Small intestine (tissue), 7 donors: ENCODE measurements around the gene SEC24B. TPM values are rescaled to one million over a fixed set of nuclear protein-coding genes. Genes with fewer than 3 reads are reported as not detected.
"Not testable (repeated sequence)": the region's sequence is repeated elsewhere in the genome, so short reads cannot be mapped to it uniquely, and the experiment has no call there.

Experiments used
- DNase-seq, 2 donors: peaks; one replicate each; pipeline versions ENCODE4 v3.0.0 to v3.0.0-alpha.2; 2013
- FAIRE-seq: peaks from 2 replicates; lab custom pipeline; 2012; peaks lifted over from hg19 to GRCh38; lab: Jason Lieb, UNC
- H3K27ac ChIP-seq, 3 donors: one replicate each; pipeline ENCODE4 v1.5.1; 2013; ENCODE audit warnings: low read length in 2 of 3, mild to moderate bottlenecking in 2 of 3, control low read depth in 1 of 3, inconsistent platforms in 1 of 3, low read depth in 1 of 3, moderate library complexity in 1 of 3
- H3K27me3 ChIP-seq, 3 donors: one replicate each; pipeline ENCODE4 v1.6.1; 2013; ENCODE audit warnings: low read length in 3 of 3, inconsistent platforms in 1 of 3; ENCODE audit not compliant: control insufficient read depth in 3 of 3, insufficient read depth in 3 of 3
- H3K36me3 ChIP-seq, 3 donors: one replicate each; pipeline ENCODE4 v1.6.1; 2013; ENCODE audit warnings: low read length in 3 of 3, inconsistent platforms in 1 of 3, low read depth in 1 of 3, mild to moderate bottlenecking in 1 of 3, moderate library complexity in 1 of 3; ENCODE audit not compliant: control insufficient read depth in 3 of 3, insufficient read depth in 2 of 3
- H3K4me1 ChIP-seq, 3 donors: one replicate each; pipeline ENCODE4 v1.6.1; 2013; ENCODE audit warnings: low read length in 2 of 3, inconsistent platforms in 1 of 3, low read depth in 1 of 3, mild to moderate bottlenecking in 1 of 3, moderate library complexity in 1 of 3; ENCODE audit not compliant: control insufficient read depth in 3 of 3, insufficient read depth in 2 of 3
- H3K4me3 ChIP-seq, 3 donors: one replicate each; pipeline ENCODE4 v1.5.1; 2013; ENCODE audit warnings: low read length in 3 of 3, control low read depth in 1 of 3, inconsistent platforms in 1 of 3, low read depth in 1 of 3, mild to moderate bottlenecking in 1 of 3, moderate library complexity in 1 of 3
- H3K9me3 ChIP-seq, 2 donors: one replicate each; pipeline ENCODE4 v1.6.1; 2013; ENCODE audit warnings: low read depth in 1 of 2, low read length in 1 of 2; ENCODE audit not compliant: control insufficient read depth in 2 of 2, insufficient read depth in 1 of 2
- WGBS, 3 donors: extraction: QIAGEN DNeasy Blood & Tissue Kit; methylation state at CpG; one replicate each; pipeline ENCODE4 v1.1.7; 2013; 5-methylcytosine and 5-hydroxymethylcytosine counted together
- polyA plus RNA-seq, 4 donors: library from polyadenylated mRNA; stranded (reverse) in 3 of 4; unstranded in 1 of 4; fragments of 200-250 nt in 3 of 4; fragments of 120-200 nt in 1 of 4; gene quantifications; one replicate each; pipeline versions ENCODE4 v1.2.1 to v1.2.3, GENCODE V29; 2013
- donor health status: healthy with polysubstance abuse.
- donor health status: control.
- donor health status: control.
- donor health status: Bipolar disorder and iron deficiency.
- donor health status: healthy.

The SEC24B gene
- polyA plus RNA-seq, 4 donors: 9.5 to 28.7 (median 10.6) TPM

GRCh38 chr4:109496875-109497274 is 63.3 kb downstream of the SEC24B start:
- 94 to 100% (median 95%) methylated on average over 2 of the region's 2 CpGs for WGBS, 3 donors
- Histone ChIP-seq H3K27me3 (no peaks in the 10 kb centered on the region), H3K27ac (no peak overlapping the region), H3K36me3 (peaks cover 2 to 41% (median 17%) of the 10 kb centered on the region in 3 donors), H3K4me3 (no peak overlapping the region), H3K4me1 (no peaks in the 10 kb centered on the region), H3K9me3 (no peaks in the 10 kb centered on the region)
- DNase-seq (no peak), FAIRE-seq (no peak)

- Histone ChIP-seq H3K9me3 (no peaks in the 10 kb centered on the region), H3K4me1 (no peaks in the 10 kb centered on the region), H3K36me3 (peaks cover 2 to 41% (median 19%) of the 10 kb centered on the region in 3 donors), H3K4me3 (no peak overlapping the region), H3K27ac (no peak overlapping the region), H3K27me3 (no peaks in the 10 kb centered on the region)
- FAIRE-seq (no peak), DNase-seq (no peak)
Observed at GRCh38 chr4:109497511-109497910, 63.9 kb downstream of the SEC24B start.

GRCh38 chr4:109499513-109499912 is 65.9 kb downstream of the SEC24B start:
- Histone ChIP-seq H3K4me1 (no peaks in the 10 kb centered on the region), H3K36me3 (peaks cover 2 to 38% (median 18%) of the 10 kb centered on the region in 3 donors), H3K27me3 (no peaks in the 10 kb centered on the region), H3K9me3 (no peaks in the 10 kb centered on the region), H3K4me3 (no peak overlapping the region), H3K27ac (no peak overlapping the region)
- DNase-seq: no peak
- WGBS, 3 donors: 92 to 96% (median 93%) methylated on average over 2 of the region's 2 CpGs
- FAIRE-seq: no peak

- H3K36me3 ChIP-seq: peaks cover 2 to 19% (median 8%) of the 10 kb centered on the region in 3 donors
- H3K27me3 ChIP-seq: no peaks in the 10 kb centered on the region
- FAIRE-seq: no peak
- no peak overlapping the region for H3K4me3 ChIP-seq
- H3K4me1 ChIP-seq: no peaks in the 10 kb centered on the region
- no peaks in the 10 kb centered on the region for H3K9me3 ChIP-seq
- H3K27ac ChIP-seq: no peak overlapping the region
- DNase-seq: no peak
Observed at GRCh38 chr4:109506890-109507289, 73.3 kb downstream of the SEC24B start.

- H3K36me3 ChIP-seq: peaks cover 2 to 30% (median 7%) of the 10 kb centered on the region in 3 donors
Observed at GRCh38 chr4:109510687-109511086, 77.1 kb downstream of the SEC24B start.

GRCh38 chr4:109511414-109511813 is 77.8 kb downstream of the SEC24B start:
- DNase-seq: no peak
- FAIRE-seq: no peak
- H3K27ac ChIP-seq: no peak overlapping the region
- 55 to 64% (median 58%) methylated on average over 2 of the region's 2 CpGs for WGBS, 3 donors
- no peak overlapping the region for H3K4me3 ChIP-seq
- H3K4me1 ChIP-seq: no peaks in the 10 kb centered on the region
- no peaks in the 10 kb centered on the region for H3K27me3 ChIP-seq
- H3K36me3 ChIP-seq: peaks cover 3 to 31% (median 7%) of the 10 kb centered on the region in 3 donors
- H3K9me3 ChIP-seq: no peaks in the 10 kb centered on the region

More at GRCh38 chr4:109510687-109511086, 77.1 kb downstream of the SEC24B start:
- DNase-seq (peak in 1 of 2 donors; percentile 20), FAIRE-seq (no peak)
- Histone ChIP-seq H3K4me3 (no peak overlapping the region), H3K4me1 (no peaks in the 10 kb centered on the region), H3K27ac (no peak overlapping the region), H3K27me3 (no peaks in the 10 kb centered on the region), H3K9me3 (no peaks in the 10 kb centered on the region)
- 20 to 58% (median 35%) methylated on average over 2 of the region's 2 CpGs for WGBS, 3 donors

- FAIRE-seq, H3K27me3 ChIP-seq, H3K4me3 ChIP-seq, H3K4me1 ChIP-seq, DNase-seq, H3K27ac ChIP-seq, H3K9me3 ChIP-seq: not testable (repeated sequence)
- WGBS, 3 donors: 93 to 95% (median 95%) methylated on average over 12 of the region's 12 CpGs
- peaks cover 2 to 18% (median 4%) of the 10 kb centered on the region in 3 donors for H3K36me3 ChIP-seq
Observed at GRCh38 chr4:109513368-109513767, 79.8 kb downstream of the SEC24B start.

GRCh38 chr4:109532182-109532581 is 98.6 kb downstream of the SEC24B start:
- Histone ChIP-seq H3K4me3 (no peak overlapping the region), H3K36me3 (peaks cover 7 to 43% (median 17%) of the 10 kb centered on the region in 3 donors), H3K9me3 (peaks cover 0 to 3% of the 10 kb centered on the region in 2 donors), H3K27me3 (no peaks in the 10 kb centered on the region), H3K4me1 (no peaks in the 10 kb centered on the region), H3K27ac (no peak overlapping the region)
- DNase-seq (no peak), FAIRE-seq (no peak)

- no peaks in the 10 kb centered on the region for H3K4me1 ChIP-seq
- 95 to 97% (median 95%) methylated on average over 1 of the region's 1 CpG for WGBS, 3 donors
- no peaks in the 10 kb centered on the region for H3K27me3 ChIP-seq
- H3K9me3 ChIP-seq: no peaks in the 10 kb centered on the region
- no peak overlapping the region for H3K27ac ChIP-seq
- DNase-seq (no peak), FAIRE-seq (no peak)
- peaks cover 0 to 15% (median 10%) of the 10 kb centered on the region in 3 donors for H3K36me3 ChIP-seq
- H3K4me3 ChIP-seq: no peak overlapping the region
Observed at GRCh38 chr4:109545401-109545800, 111.8 kb downstream of the SEC24B start.
